Measurements from ENCODE around the gene PRSS36. TPM values are rescaled to one million over a fixed set of nuclear protein-coding genes. Genes with fewer than 3 reads are reported as not detected.

PRSS36 gene
- total and polyA plus RNA-seq, 2 of the 4 experiments (the other 2 are of a cell fraction) = 0.18 to 0.55 TPM

DNA sequence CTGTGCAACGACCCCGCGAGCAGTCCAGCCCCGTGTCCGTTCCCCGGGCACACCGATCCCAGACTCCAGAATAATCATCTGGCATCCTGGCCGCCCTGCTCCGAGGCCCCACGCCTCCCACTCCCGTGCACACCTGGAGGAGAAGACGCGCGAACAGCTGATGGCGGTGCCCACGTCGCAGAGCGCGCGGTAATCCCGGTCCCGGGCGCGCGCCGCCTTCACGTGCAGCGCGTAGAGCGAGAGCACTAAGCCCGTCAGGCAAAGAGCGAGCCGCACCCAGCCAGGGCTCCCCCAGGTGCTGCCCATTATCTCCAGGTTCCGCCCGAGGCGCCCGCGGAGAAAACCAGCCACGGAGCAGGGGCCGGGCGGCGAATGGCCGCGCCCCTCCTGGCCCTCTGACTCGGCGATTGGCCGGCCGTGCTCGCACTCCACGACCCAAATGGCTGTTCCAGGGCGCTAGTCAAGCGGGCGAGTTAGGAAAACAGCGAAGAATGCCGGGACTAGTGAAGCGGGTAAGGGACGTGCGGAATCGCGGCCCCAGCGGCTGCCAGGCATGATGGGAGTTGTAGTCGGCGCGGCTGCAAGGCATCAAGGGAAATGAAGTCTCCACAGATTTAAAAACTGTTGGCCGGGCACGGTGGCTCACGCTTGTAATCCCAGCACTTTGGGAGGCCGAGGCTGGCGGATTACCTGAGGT is 55.3 kb downstream of the PRSS36 start, which contains the start of gene VKORC1:
Gene VKORC1 (minus strand): TSS at position 374 of the 697 bp plus-strand sequence. CDS start 68 bp downstream, at position 306.
- H3K27me3 ChIP-seq (ENCODE audit: control insufficient read depth, insufficient read depth, low read length) = no peaks in the 10 kb centered on the region
- peaks cover under 1% of the 10 kb centered on the region; the same call in 1 of the 2 replicates for H3K9me3 ChIP-seq (ENCODE audit: control insufficient read depth, insufficient read depth, low read length)
- peak within 1 kb of the TSS; percentile 95 for H3K23ac ChIP-seq (ENCODE audit: low read depth, low read length)
- H3K36me3 ChIP-seq (ENCODE audit: control insufficient read depth, insufficient read depth, low read length) = peaks cover 11% of the 10 kb centered on the region
- H3K18ac ChIP-seq (ENCODE audit: low read depth, low read length) = peak within 1 kb of the TSS; percentile 12
- H4K8ac ChIP-seq (ENCODE audit: low read depth in 2 of 2, low read length in 2 of 2) = peak within 1 kb of the TSS; percentile 86 to 96
- peak within 1 kb of the TSS; percentile 96 for H2AFZ ChIP-seq (replicated peaks; ENCODE audit: low read length, poor library complexity)
- no peak within 1 kb of the TSS for H2BK20ac ChIP-seq (ENCODE audit: low read depth, low read length)
- H3K4ac ChIP-seq (ENCODE audit: low read depth, low read length) = peak within 1 kb of the TSS; percentile 79
- peak within 1 kb of the TSS; percentile 91 for H4K5ac ChIP-seq (ENCODE audit: low read depth, low read length)
- TF ChIP-seq MAZ (IDR thresholded peaks at IDR 0.05; ENCODE audit: borderline replicate concordance, low read depth, low read length) = peak; percentile 41; the same call in 1 of the 2 replicates
- TF ChIP-seq ELK1 (IDR thresholded peaks at IDR 0.05; ENCODE audit: borderline replicate concordance, low read depth, low read length) = no peak
- 0 out of 2 replicates have a peak, but pooled peaks have one; percentile 4 for TF ChIP-seq FOS (IDR thresholded peaks at IDR 0.05; ENCODE audit: low read depth, low read length)
- H3K79me1 ChIP-seq (ENCODE audit: low read depth in 1 of 2, low read length in 2 of 2) = peaks cover 34 to 52% of the 10 kb centered on the region in 2 experiments; a peak in 3 of 4 replicates
- BruUV-seq (replicated peaks) = no TSS peak
- peak within 1 kb of the TSS; percentile 65 for H3K56ac ChIP-seq (ENCODE audit: extremely low read depth, insufficient read depth, low read length)
- 0% methylated on average over 45 of the region's 69 CpGs; no CpG with 5 or more reads in 1 of the 2 experiments for WGBS, 2 experiments (ENCODE audit: extremely low coverage in 2 of 2, insufficient read length in 1 of 2)
- H2BK15ac ChIP-seq (ENCODE audit: low read depth, low read length) = no peak within 1 kb of the TSS; the same call in 2 of the 3 replicates
- in situ Hi-C loops (cut with MboI; ENCODE audit: low sequenced_read_pairs) (no loop called here), dilution Hi-C loops (cut with HindIII; ENCODE audit: low sequenced_read_pairs, unreplicated experiment) (no loop called here), intact Hi-C loops (cut with micrococcal nuclease) (loop anchor here (1.0 to 5.0 kb wide), 3 partner anchors 48 to 110 kb away; partner anchors contain the start of genes HSD3B7 and STX4)
- ChIA-PET CTCF (interaction anchor here (1.0 kb wide), 1 partner anchor 48 kb away, joined by 3 read pairs; no protein-coding TSS in a partner anchor), POLR2A (ENCODE audit: unreplicated experiment) (no interaction called here)
- peak; percentile 96 for ATAC-seq (ENCODE audit: low read depth)
- peak within 1 kb of the TSS; percentile 91 for H3K4me3 ChIP-seq (ENCODE audit: insufficient read depth, low read depth, low read length)
- peaks cover 3% of the 10 kb centered on the region for H3K4me1 ChIP-seq (ENCODE audit: control insufficient read depth, insufficient read depth, low read length)
- H3K9me1 ChIP-seq (ENCODE audit: insufficient read depth, low read length) = peaks cover 15% of the 10 kb centered on the region
- H3K9ac ChIP-seq (ENCODE audit: low read depth, low read length) = peak within 1 kb of the TSS; percentile 96
- peak within 1 kb of the TSS; percentile 96 for H2AK5ac ChIP-seq (ENCODE audit: low read depth, low read length)
- peaks cover 17% of the 10 kb centered on the region for H4K20me1 ChIP-seq (ENCODE audit: insufficient read depth, low read length)
- H2AK9ac ChIP-seq (replicated peaks; ENCODE audit: low read depth, low read length, poor library complexity) = peak within 1 kb of the TSS; percentile 100
- H3K4me2 ChIP-seq (ENCODE audit: low read depth, low read length) = peak within 1 kb of the TSS; percentile 98
- peak; percentile 97 for DNase-seq
- peak within 1 kb of the TSS; percentile 27; the same call in 1 of the 2 replicates for H2BK120ac ChIP-seq (ENCODE audit: low read depth, low read length)
- H3K27ac ChIP-seq (ENCODE audit: insufficient read depth, low read length) = peak within 1 kb of the TSS; percentile 63
- H2BK5ac ChIP-seq (ENCODE audit: low read depth, low read length, poor library complexity, severe bottlenecking) = peak within 1 kb of the TSS; percentile 67
- H4K91ac ChIP-seq (ENCODE audit: insufficient read depth, low read depth, low read length) = peak within 1 kb of the TSS; percentile 74; the same call in 1 of the 2 replicates
- peak within 1 kb of the TSS; percentile 96 for H3K14ac ChIP-seq (replicated peaks; ENCODE audit: low read depth, low read length)
